ENCODE data around the gene TMX4.

- TF ChIP-seq EP300 (IDR thresholded peaks at IDR 0.05) (no peak), CTCF (IDR thresholded peaks at IDR 0.05) (no peak), POLR2AphosphoS5 (IDR thresholded peaks at IDR 0.05) (no peak)
These were observed 18.8 kb downstream of the TMX4 start for GRCh38 chr20:8000796-8001195.

Data from suprapubic skin (tissue), 4 donors.